Lower leg skin (tissue), 3 donors: Measurements from ENCODE around the gene GBF1.

Experiments
- CTCF ChIP-seq, 3 donors: fragments of 450-650 bp; IDR thresholded peaks; one replicate each; pipeline ENCODE4 v1.5.1; 2016; ENCODE audit warnings: antibody characterized with exemption in 3 of 3, mild to moderate bottlenecking in 3 of 3, moderate library complexity in 2 of 3
- POLR2A ChIP-seq, 2 donors: fragments of 450-650 bp; IDR thresholded peaks; one replicate each; pipeline ENCODE4 v1.6.1; 2016 to 2017; ENCODE audit warnings: antibody characterized with exemption in 2 of 2, mild to moderate bottlenecking in 1 of 2, moderate library complexity in 1 of 2

DNA sequence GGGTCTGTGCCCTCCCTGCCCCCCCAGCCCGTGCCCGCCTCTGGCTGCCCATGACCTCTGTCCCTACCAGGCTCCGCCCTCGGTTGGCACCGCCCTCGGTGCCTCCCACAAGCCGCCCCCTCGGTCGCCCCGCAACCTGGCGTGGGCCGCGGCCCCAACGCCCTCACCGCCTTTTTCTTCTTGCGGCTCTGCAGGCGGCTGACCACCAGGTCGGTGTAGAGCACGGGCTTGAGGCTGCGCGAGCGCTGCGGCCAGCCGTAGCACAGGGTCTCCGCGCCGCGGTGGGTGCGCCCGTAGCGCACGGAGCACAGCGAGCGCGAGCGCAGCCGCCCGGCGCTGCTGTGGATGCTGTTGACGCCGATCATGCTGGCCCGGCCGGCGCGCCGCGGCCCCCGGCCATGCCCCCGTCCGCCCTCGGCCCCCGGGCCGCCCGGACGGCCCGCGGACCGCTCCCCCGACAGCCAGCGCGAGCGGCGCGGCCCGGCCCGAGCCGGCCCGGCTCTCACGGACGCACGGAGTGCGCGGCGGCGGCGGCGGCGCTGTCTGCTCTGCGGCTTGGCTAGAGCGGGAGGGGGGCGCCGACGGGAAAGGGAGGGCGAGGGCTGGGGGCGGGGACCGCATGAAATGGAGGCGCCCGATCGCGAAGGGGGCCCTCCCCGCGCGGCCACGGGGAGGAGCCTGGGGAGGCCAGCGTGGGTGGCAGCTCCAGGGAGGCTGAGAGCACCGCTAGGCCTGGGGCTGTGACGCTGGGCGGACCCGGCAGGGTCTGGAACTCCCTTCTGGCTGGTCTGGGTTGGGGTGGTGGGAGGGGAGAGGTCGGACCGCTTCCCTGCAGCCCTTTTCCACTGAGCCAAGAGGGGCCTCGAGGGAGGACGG lies 163.6 kb downstream of the GBF1 start:
- TF ChIP-seq POLR2A (IDR thresholded peaks at IDR 0.05) (no peak), CTCF (IDR thresholded peaks at IDR 0.05) (no peak)
